ENCODE measurements around the gene CCDC149.

Gene CCDC149

GRCh38 chr4:24843096-24843495, 69.7 kb downstream of the CCDC149 start:
- DNase-seq (ENCODE audit: low read depth in 3 of 3) = no peak

DNA sequence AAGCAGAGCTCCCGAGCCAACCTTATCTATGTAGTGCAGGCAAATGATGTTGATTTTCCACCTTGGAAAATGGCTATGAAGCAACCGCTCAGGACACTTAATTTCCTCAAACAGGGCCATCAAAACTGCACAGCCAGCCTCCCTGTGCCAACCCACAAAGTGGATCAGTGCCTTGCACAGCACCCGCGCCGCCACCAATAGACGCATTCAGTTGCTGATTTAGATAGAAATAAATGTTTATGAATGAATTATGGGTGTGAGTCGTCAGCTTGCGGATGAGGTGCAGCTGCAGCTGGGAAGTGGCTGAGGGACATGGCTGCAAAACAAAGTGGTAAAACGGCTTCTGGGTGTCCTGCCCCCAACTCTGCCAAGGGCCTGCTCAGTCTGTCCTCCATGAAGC, 70.5 kb downstream of the CCDC149 start:
- no peak for DNase-seq (ENCODE audit: low read depth in 3 of 3)

GRCh38 chr4:24840826-24841543, 71.9 kb downstream of the CCDC149 start:
- no peak for DNase-seq (ENCODE audit: low read depth in 3 of 3)

DNA sequence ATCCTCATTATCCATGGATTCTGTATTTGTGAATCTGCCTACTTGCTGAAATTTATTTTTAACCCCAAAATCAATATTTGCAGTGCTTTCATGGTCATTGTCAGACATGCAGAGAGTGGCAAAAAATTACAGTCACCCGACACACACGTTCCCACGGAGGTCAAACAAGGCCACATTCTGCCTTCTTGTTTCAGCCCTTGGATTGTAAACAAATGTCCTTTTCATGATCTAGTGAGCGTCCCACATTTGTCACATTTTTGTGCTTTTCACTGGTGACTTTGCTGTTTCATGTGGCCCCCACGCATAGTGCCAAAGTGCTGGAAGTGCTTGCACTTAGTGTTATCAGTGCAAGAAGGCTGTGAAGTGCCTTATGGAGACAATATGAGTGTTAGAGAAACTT, 72.5 kb downstream of the CCDC149 start:
- DNase-seq (ENCODE audit: low read depth in 3 of 3) = no peak

- no peak for DNase-seq (ENCODE audit: low read depth in 3 of 3)
These were observed 75.1 kb downstream of the CCDC149 start for GRCh38 chr4:24837781-24838180.

GRCh38 chr4:24837336-24837735, 75.5 kb downstream of the CCDC149 start:
- DNase-seq (ENCODE audit: low read depth in 3 of 3) = no peak

DNA sequence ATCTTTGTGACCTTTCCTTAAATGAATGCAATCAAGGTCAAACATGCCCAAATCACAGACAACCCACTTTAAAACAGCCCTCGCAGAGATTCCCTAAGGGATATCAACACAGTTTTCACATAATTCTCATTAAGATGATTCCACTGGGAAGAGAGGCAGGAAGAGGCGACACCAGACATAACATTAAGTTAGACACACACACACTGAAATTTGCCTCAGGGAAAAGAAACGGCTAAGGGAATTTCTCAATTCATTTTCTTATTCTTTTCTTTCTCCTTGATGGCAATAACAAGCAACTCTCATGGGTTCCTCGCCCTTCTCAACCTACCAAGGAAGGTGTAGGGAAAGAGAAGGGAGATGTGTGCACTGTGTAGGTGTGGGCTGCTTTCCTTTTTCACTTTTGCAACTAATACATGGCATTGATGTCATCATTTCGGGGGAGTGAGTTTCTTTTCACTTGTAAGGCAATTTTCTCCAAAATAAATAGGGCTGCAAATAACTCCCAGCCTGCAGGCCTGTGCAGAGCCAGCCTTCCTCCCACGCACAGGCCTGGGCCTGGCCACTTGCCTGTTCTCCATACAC, 76.1 kb downstream of the CCDC149 start:
- no peak for DNase-seq (ENCODE audit: low read depth in 3 of 3)

DNA sequence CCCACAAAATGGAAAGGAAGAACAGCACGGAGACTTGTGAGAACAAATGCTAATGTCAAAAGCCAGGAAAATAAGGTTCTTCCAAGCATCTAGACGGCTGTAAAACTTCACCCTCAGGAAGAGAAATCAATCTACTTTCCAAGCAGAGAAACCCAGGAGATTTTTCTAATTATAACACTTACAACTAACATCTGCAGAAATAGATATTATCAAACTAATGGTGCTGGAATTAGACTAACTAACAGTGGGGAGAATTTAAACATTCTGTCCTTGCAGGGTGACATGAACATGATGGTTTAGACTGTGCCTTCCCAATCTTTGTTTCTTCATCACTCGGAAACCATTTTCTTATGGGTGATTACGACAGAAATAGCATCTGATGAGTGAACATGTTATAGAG, 77.1 kb downstream of the CCDC149 start:
- no peak for DNase-seq (ENCODE audit: low read depth in 3 of 3)

- no peak for DNase-seq (ENCODE audit: low read depth in 3 of 3)
These were observed 81.2 kb downstream of the CCDC149 start for GRCh38 chr4:24831637-24832036.

DNA sequence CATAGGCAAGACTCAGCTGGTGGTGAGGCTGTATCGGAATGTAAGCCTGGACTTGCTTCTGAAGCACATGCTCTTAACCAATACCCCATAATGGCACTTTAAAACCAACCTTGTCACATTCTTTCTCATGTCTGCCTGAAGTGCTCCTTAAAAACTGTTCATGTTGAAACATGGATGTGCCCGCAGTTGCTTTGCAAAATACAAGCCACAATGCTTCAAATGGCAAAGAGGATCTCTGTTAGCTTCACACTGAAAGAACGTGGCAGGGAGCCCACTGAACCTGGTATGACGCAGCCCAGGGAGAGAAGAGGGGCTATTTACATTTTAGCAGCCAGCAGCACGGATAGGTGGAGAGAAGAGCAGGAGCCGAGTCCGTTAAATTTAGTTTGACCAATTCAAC, 88.1 kb downstream of the CCDC149 start:
- no peak for DNase-seq (ENCODE audit: low read depth in 3 of 3)

DNA sequence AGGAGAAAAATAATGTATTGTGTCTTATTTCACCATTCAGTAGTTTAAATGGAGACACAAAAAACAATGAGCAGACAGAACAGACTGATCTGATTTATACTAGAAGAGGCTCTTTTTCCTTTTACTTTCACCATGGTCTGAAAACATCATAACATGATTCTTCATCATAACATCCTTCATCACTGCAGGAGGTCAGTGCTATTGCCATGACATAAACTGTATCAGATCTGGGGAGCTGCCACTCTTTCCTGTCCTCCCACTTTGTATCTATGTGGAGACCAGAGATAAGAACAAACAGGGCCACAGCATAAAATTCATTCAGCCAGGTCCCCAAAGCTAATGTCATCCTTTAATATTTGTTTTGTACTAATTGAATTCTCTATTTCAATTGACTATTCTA, 92.3 kb downstream of the CCDC149 start:
- no peak for DNase-seq (ENCODE audit: low read depth in 3 of 3)

- DNase-seq (ENCODE audit: low read depth in 3 of 3) = no peak
These were observed 96.0 kb downstream of the CCDC149 start for GRCh38 chr4:24816797-24817196.

- DNase-seq (ENCODE audit: low read depth in 3 of 3) = no peak
These were observed 99.1 kb downstream of the CCDC149 start for GRCh38 chr4:24813732-24814131.

- no peak for DNase-seq (ENCODE audit: low read depth in 3 of 3)
These were observed 101.8 kb downstream of the CCDC149 start for GRCh38 chr4:24810871-24811631.

GRCh38 chr4:24809815-24810405, 102.9 kb downstream of the CCDC149 start:
- no peak for DNase-seq (ENCODE audit: low read depth in 3 of 3)

- DNase-seq (ENCODE audit: low read depth in 3 of 3) = no peak
These were observed 103.5 kb downstream of the CCDC149 start for GRCh38 chr4:24809376-24809775.

DNA sequence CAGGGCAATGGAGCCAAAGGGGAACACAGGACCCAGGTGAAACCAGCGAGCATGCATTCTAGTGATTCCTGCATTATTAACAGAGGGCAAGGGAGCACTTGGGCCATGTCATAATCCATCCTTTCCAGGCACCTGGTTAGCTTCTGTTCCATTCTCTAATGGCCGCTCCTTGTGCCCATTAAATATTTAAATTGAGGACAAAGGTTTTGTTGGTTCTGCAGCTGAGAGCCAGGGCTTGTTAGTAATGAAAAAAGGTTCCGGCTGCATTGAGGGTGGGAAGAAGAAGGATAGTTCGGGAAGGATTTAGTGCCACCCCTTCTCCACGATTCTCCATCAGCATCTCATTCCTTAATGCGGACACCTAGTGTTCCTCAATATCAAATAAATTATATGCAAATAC, 103.9 kb downstream of the CCDC149 start:
- no peak for DNase-seq (ENCODE audit: low read depth in 3 of 3)

DNA sequence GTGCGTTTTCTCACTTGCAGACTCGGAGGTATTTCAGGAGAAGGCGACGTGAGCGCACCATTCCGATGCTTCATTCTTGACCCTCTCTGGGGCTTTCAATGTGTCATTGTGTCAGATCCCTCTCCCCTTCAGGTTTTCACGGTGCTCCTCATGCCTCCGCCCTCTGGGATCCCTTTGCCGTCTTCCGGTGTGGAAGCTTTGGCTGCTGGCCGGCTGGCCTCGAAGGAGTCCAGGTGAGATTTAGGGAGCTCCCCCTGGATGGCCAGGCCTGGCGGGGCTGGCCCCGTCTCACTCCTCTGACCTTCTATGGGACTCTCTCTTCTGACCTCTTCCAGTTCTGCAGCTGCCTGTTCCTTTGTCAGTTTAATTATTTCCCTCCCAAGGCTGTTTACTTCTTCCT, 104.6 kb downstream of the CCDC149 start:
- DNase-seq (ENCODE audit: low read depth in 3 of 3) = no peak

GRCh38 chr4:24807611-24808010, 105.2 kb downstream of the CCDC149 start:
- DNase-seq (ENCODE audit: low read depth in 3 of 3) = no peak

DNA sequence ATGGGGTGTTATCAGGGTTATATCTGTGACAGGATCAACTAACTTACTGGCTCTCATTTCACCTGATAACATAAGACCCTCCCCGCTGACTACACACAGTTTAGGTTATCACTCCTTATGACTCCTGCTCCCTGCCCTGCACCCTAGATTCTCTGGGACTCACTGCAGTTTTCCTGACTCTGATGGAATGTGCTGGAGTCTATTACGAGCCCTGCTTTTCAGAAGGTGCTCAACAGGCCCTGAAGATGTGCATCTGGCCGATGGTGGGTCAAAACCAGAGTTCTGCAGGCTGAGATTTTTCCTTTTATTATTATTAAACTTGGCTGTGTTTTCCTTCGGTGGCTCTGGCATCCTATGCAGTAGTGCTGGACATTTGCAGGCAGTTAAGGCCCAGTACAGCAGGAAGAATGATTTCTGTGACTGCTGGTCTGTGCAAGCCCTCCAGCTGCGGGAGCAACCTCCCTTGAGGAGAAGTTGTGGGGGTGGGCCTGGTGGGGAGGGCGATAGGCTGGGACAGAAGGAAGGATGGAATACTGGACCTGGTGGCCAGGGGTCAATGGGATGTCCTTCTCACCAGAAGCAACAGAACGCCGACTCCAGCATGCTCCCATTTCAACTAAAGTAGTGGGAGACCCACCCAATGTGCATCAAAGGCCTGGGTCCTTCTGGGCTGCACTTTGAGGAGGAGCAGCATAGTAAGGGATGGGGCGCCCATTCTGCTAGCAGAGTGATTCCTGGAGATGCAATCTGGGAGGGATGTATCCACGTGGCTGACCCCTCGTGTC, 106.4 kb downstream of the CCDC149 start:
- DNase-seq (ENCODE audit: low read depth in 3 of 3) = no peak

- DNase-seq (ENCODE audit: low read depth in 3 of 3) = no peak
These were observed 107.3 kb downstream of the CCDC149 start for GRCh38 chr4:24805566-24805965.

DNA sequence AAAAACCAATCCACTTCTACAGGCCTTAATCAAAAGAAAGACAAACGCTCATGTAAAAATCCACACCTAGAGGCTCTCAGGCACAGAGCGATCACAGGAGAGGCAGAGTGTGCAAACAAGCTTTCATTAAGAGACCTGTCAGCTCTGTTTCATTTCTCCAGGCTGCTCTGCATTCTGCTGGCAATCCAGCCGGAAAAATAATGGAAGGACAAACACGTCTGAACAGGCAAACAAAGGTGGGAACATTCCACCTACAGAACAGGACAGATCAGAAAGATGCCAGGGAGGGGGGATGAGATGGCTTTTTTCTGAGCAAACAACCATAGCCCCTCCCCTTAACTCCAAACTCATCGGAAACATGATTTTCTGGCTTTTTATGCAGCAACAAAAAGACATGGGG, 107.8 kb downstream of the CCDC149 start:
- no peak for DNase-seq (ENCODE audit: low read depth in 3 of 3)
